HG02943 (cell line): Measurements from ENCODE around the gene SLC5A3.

ENCODE experiments used
- ATAC-seq: cut with Tn5 transposase; IDR thresholded peaks from one replicate; pipeline ENCODE4 v1.9.1; 2021; ENCODE audit warnings: mild to moderate bottlenecking, low read depth, moderate library complexity; ENCODE audit not compliant: unreplicated experiment

Gene SLC5A3

GRCh38 chr21:34065027-34065426, 8.4 kb upstream of the SLC5A3 start:
- no peak for ATAC-seq

GRCh38 chr21:34071683-34072082, 1.7 kb upstream of the SLC5A3 start:
- ATAC-seq: no peak

- peak; percentile 10 for ATAC-seq
These were observed 990 bp upstream of the SLC5A3 start for GRCh38 chr21:34072145-34073031.

- peak; percentile 49 for ATAC-seq
These were observed 438 bp downstream of the SLC5A3 start for GRCh38 chr21:34073749-34074282.

- no peak for ATAC-seq
These were observed 1.1 kb downstream of the SLC5A3 start for GRCh38 chr21:34074283-34075090.

GRCh38 chr21:34075091-34075425, 1.7 kb downstream of the SLC5A3 start:
- no peak for ATAC-seq

GRCh38 chr21:34075760-34076660, 2.6 kb downstream of the SLC5A3 start:
- ATAC-seq: no peak

GRCh38 chr21:34076835-34077234, 3.5 kb downstream of the SLC5A3 start:
- ATAC-seq: no peak

- ATAC-seq: no peak
These were observed 4.5 kb downstream of the SLC5A3 start for GRCh38 chr21:34077888-34078287.

- no peak for ATAC-seq
These were observed 5.5 kb downstream of the SLC5A3 start for GRCh38 chr21:34078915-34079314.

GRCh38 chr21:34080710-34081109, 7.3 kb downstream of the SLC5A3 start:
- no peak for ATAC-seq

- ATAC-seq: no peak
These were observed 9.4 kb downstream of the SLC5A3 start for GRCh38 chr21:34082769-34083168.

GRCh38 chr21:34083357-34083756, 10.0 kb downstream of the SLC5A3 start:
- ATAC-seq: no peak

- no peak for ATAC-seq
These were observed 11.8 kb downstream of the SLC5A3 start for GRCh38 chr21:34085129-34085528.

- no peak for ATAC-seq
These were observed 13.5 kb downstream of the SLC5A3 start for GRCh38 chr21:34086887-34087306.

GRCh38 chr21:34088752-34089151, 15.4 kb downstream of the SLC5A3 start:
- no peak for ATAC-seq

GRCh38 chr21:34091032-34091431, 17.7 kb downstream of the SLC5A3 start:
- no peak for ATAC-seq

- ATAC-seq: no peak
These were observed 18.2 kb downstream of the SLC5A3 start for GRCh38 chr21:34091607-34092006.

GRCh38 chr21:34092262-34092921, 19.0 kb downstream of the SLC5A3 start:
- ATAC-seq: no peak

GRCh38 chr21:34093083-34093482, 19.7 kb downstream of the SLC5A3 start:
- ATAC-seq: no peak
